ENCODE results near the gene GLG1. TPM values are rescaled to one million over a fixed set of nuclear protein-coding genes. Genes with fewer than 3 reads are reported as not detected.

Gene GLG1
- total RNA-seq, 4 donors from 2014 or later, result 53.0 to 272 (median 127) TPM

- intact Hi-C loops (cut with DNase I; ENCODE audit: low total_unique reads), result no loop called here
- TF ChIP-seq POLR2A (IDR thresholded peaks at IDR 0.05), result no peak
- TF ChIP-seq CTCF (IDR thresholded peaks at IDR 0.05), result no peak
- DNase-seq, result no peak
- no peaks in the 10 kb centered on the region for H3K27me3 ChIP-seq
- no peaks in the 10 kb centered on the region for H3K36me3 ChIP-seq
- no peaks in the 10 kb centered on the region for H3K9me3 ChIP-seq
- no peaks in the 10 kb centered on the region for H3K4me1 ChIP-seq
- no peak overlapping the region for H3K27ac ChIP-seq
- H3K4me3 ChIP-seq, result no peak overlapping the region
Measured at GRCh38 chr16:74582970-74583369, 23.9 kb downstream of the GLG1 start.

GRCh38 chr16:74580833-74581232 is 26.1 kb downstream of the GLG1 start:
- Histone ChIP-seq H3K4me3 (no peak overlapping the region), H3K4me1 (no peaks in the 10 kb centered on the region), H3K9me3 (no peaks in the 10 kb centered on the region), H3K27me3 (no peaks in the 10 kb centered on the region), H3K36me3 (no peaks in the 10 kb centered on the region), H3K27ac (peak overlapping the region in 1 of 2 donors; percentile 7)
- no peak for TF ChIP-seq POLR2A (IDR thresholded peaks at IDR 0.05)
- TF ChIP-seq CTCF (IDR thresholded peaks at IDR 0.05), result no peak
- no peak for DNase-seq
- intact Hi-C loops (cut with DNase I; ENCODE audit: low total_unique reads), result no loop called here

- Histone ChIP-seq H3K4me3 (no peak overlapping the region), H3K9me3 (no peaks in the 10 kb centered on the region), H3K27ac (no peak overlapping the region), H3K4me1 (no peaks in the 10 kb centered on the region), H3K36me3 (no peaks in the 10 kb centered on the region), H3K27me3 (no peaks in the 10 kb centered on the region)
- intact Hi-C loops (cut with DNase I; ENCODE audit: low total_unique reads), result no loop called here
- no peak for DNase-seq
- TF ChIP-seq CTCF (IDR thresholded peaks at IDR 0.05), result no peak
- no peak for TF ChIP-seq POLR2A (IDR thresholded peaks at IDR 0.05)
Measured at GRCh38 chr16:74578838-74579237, 28.1 kb downstream of the GLG1 start.

- TF ChIP-seq POLR2A (IDR thresholded peaks at IDR 0.05), result no peak
- no peak for TF ChIP-seq CTCF (IDR thresholded peaks at IDR 0.05)
- Histone ChIP-seq H3K4me1 (no peaks in the 10 kb centered on the region), H3K27me3 (no peaks in the 10 kb centered on the region), H3K27ac (no peak overlapping the region), H3K4me3 (no peak overlapping the region), H3K36me3 (no peaks in the 10 kb centered on the region), H3K9me3 (no peaks in the 10 kb centered on the region)
- intact Hi-C loops (cut with DNase I; ENCODE audit: low total_unique reads), result no loop called here
- DNase-seq, result no peak
Measured at GRCh38 chr16:74578433-74578832, 28.5 kb downstream of the GLG1 start.

GRCh38 chr16:74577882-74578366 is 29.0 kb downstream of the GLG1 start:
- intact Hi-C loops (cut with DNase I; ENCODE audit: low total_unique reads), result no loop called here
- no peaks in the 10 kb centered on the region for H3K9me3 ChIP-seq
- no peaks in the 10 kb centered on the region for H3K4me1 ChIP-seq
- H3K36me3 ChIP-seq, result no peaks in the 10 kb centered on the region
- TF ChIP-seq CTCF (IDR thresholded peaks at IDR 0.05) (no peak), POLR2A (IDR thresholded peaks at IDR 0.05) (no peak)
- no peak overlapping the region for H3K4me3 ChIP-seq
- no peak for DNase-seq
- no peaks in the 10 kb centered on the region for H3K27me3 ChIP-seq
- no peak overlapping the region for H3K27ac ChIP-seq
